Measurements from ENCODE around the gene C22orf39.

GRCh38 chr22:19395276-19395675, 52.2 kb downstream of the C22orf39 start:
- no peak for TF ChIP-seq POLR2A (IDR thresholded peaks at IDR 0.05)
- no peak for TF ChIP-seq POLR2AphosphoS5 (IDR thresholded peaks at IDR 0.05)
- TF ChIP-seq CTCF (IDR thresholded peaks at IDR 0.05), result no peak
- TF ChIP-seq EP300 (IDR thresholded peaks at IDR 0.05), result no peak
